A549 (cell line): ENCODE data around the gene WFDC9. TPM values are rescaled to one million over a fixed set of nuclear protein-coding genes. Genes with fewer than 3 reads are reported as not detected.

Experiments
- polyA plus RNA-seq, 4 experiments: library from polyadenylated mRNA; depleted of rRNA in 3 of 4; stranded (reverse); fragments of >200 nt; fragmentation: RNase III in 1 of 4; extraction: RNeasy Plus Mini Kit Qiagen cat#74134 plus additional on column Dnase treatment in 1 of 4; gene quantifications; 2 replicates in 3 of 4; 3 replicates in 1 of 4; pipeline ENCODE4 v1.2.3, GENCODE V29; 2011 to 2017
- small RNA-seq, 6 experiments: library from RNA; depleted of rRNA; stranded (forward); fragments of <200 nt; gene quantifications; one replicate each; pipeline ENCODE3, GENCODE V24; 2012

Gene WFDC9
- polyA plus RNA-seq, 2 of the 4 experiments (the other 2 are of a cell fraction), result not detected

Small RNA genes within 50 kb of the gene (small RNA-seq; reads per million reads assigned to genes)
- gene RNA5SP485, result 0 to 0.35 (median 0) reads per million in 6 experiments

Other genes with a start within 250 kb of the WFDC9 start
- gene DBNDD2, start 223.0 kb downstream of the WFDC9 start, polyA plus RNA-seq (2011; rRNA removed), result 20.9 and 31.1 TPM in 2 replicates
- 6.2 to 6.5 TPM (median 6.3 TPM) in 3 replicates for gene DBNDD2, start 223.0 kb downstream of the WFDC9 start, polyA plus RNA-seq (2017; fragmentation: RNase III; extraction: RNeasy Plus Mini Kit Qiagen cat#74134 plus additional on column Dnase treatment)
- 60.3 and 79.6 TPM in 2 replicates for gene PIGT, start 215.1 kb downstream of the WFDC9 start, polyA plus RNA-seq (2011; rRNA removed)
- gene PIGT, start 215.1 kb downstream of the WFDC9 start, polyA plus RNA-seq (2017; fragmentation: RNase III; extraction: RNeasy Plus Mini Kit Qiagen cat#74134 plus additional on column Dnase treatment), result 62.0 to 71.8 TPM (median 66.2 TPM) in 3 replicates
- not detected in 2 replicates for gene WFDC2, start 161.5 kb downstream of the WFDC9 start, polyA plus RNA-seq (2011; rRNA removed)
- gene WFDC2, start 161.5 kb downstream of the WFDC9 start, polyA plus RNA-seq (2017; fragmentation: RNase III; extraction: RNeasy Plus Mini Kit Qiagen cat#74134 plus additional on column Dnase treatment), result 0.22 TPM in 1 of 3 replicates, not detected in the others
- gene SPINT3, start 115.7 kb downstream of the WFDC9 start, polyA plus RNA-seq (2011; rRNA removed), result not detected in 2 replicates
- gene SPINT3, start 115.7 kb downstream of the WFDC9 start, polyA plus RNA-seq (2017; fragmentation: RNase III; extraction: RNeasy Plus Mini Kit Qiagen cat#74134 plus additional on column Dnase treatment), result not detected in 3 replicates
- not detected in 2 replicates for gene WFDC6, start 91.8 kb downstream of the WFDC9 start, polyA plus RNA-seq (2011; rRNA removed)
- not detected in 3 replicates for gene WFDC6, start 91.8 kb downstream of the WFDC9 start, polyA plus RNA-seq (2017; fragmentation: RNase III; extraction: RNeasy Plus Mini Kit Qiagen cat#74134 plus additional on column Dnase treatment)
- gene EPPIN, start 83.9 kb downstream of the WFDC9 start, polyA plus RNA-seq (2011; rRNA removed), result not detected in 2 replicates
- not detected in 3 replicates for gene EPPIN, start 83.9 kb downstream of the WFDC9 start, polyA plus RNA-seq (2017; fragmentation: RNase III; extraction: RNeasy Plus Mini Kit Qiagen cat#74134 plus additional on column Dnase treatment)
- not detected in 2 replicates for gene WFDC8, start 52.0 kb downstream of the WFDC9 start, polyA plus RNA-seq (2011; rRNA removed)
- not detected in 3 replicates for gene WFDC8, start 52.0 kb downstream of the WFDC9 start, polyA plus RNA-seq (2017; fragmentation: RNase III; extraction: RNeasy Plus Mini Kit Qiagen cat#74134 plus additional on column Dnase treatment)
- gene WFDC10A, start 1.5 kb downstream of the WFDC9 start, polyA plus RNA-seq (2011; rRNA removed), result not detected in 2 replicates
- not detected in 3 replicates for gene WFDC10A, start 1.5 kb downstream of the WFDC9 start, polyA plus RNA-seq (2017; fragmentation: RNase III; extraction: RNeasy Plus Mini Kit Qiagen cat#74134 plus additional on column Dnase treatment)
- gene WFDC11, start 39.0 kb upstream of the WFDC9 start, polyA plus RNA-seq (2011; rRNA removed), result not detected in 2 replicates
- gene WFDC11, start 39.0 kb upstream of the WFDC9 start, polyA plus RNA-seq (2017; fragmentation: RNase III; extraction: RNeasy Plus Mini Kit Qiagen cat#74134 plus additional on column Dnase treatment), result not detected in 3 replicates
- gene WFDC13, start 70.8 kb upstream of the WFDC9 start, polyA plus RNA-seq (2011; rRNA removed), result not detected in 2 replicates
- gene WFDC13, start 70.8 kb upstream of the WFDC9 start, polyA plus RNA-seq (2017; fragmentation: RNase III; extraction: RNeasy Plus Mini Kit Qiagen cat#74134 plus additional on column Dnase treatment), result not detected in 3 replicates
- not detected in 2 replicates for gene WFDC10B, start 73.7 kb upstream of the WFDC9 start, polyA plus RNA-seq (2011; rRNA removed)
- not detected in 3 replicates for gene WFDC10B, start 73.7 kb upstream of the WFDC9 start, polyA plus RNA-seq (2017; fragmentation: RNase III; extraction: RNeasy Plus Mini Kit Qiagen cat#74134 plus additional on column Dnase treatment)
- not detected in 2 replicates for gene SPINT4, start 91.1 kb upstream of the WFDC9 start, polyA plus RNA-seq (2011; rRNA removed)
- gene SPINT4, start 91.1 kb upstream of the WFDC9 start, polyA plus RNA-seq (2017; fragmentation: RNase III; extraction: RNeasy Plus Mini Kit Qiagen cat#74134 plus additional on column Dnase treatment), result not detected in 3 replicates
- 0.34 TPM in 1 of 2 replicates, not detected in the other for gene WFDC3, start 160.6 kb upstream of the WFDC9 start, polyA plus RNA-seq (2011; rRNA removed)
- gene WFDC3, start 160.6 kb upstream of the WFDC9 start, polyA plus RNA-seq (2017; fragmentation: RNase III; extraction: RNeasy Plus Mini Kit Qiagen cat#74134 plus additional on column Dnase treatment), result not detected in 3 replicates
- 34.1 and 38.3 TPM in 2 replicates for gene DNTTIP1, start 160.7 kb upstream of the WFDC9 start, polyA plus RNA-seq (2011; rRNA removed)
- gene DNTTIP1, start 160.7 kb upstream of the WFDC9 start, polyA plus RNA-seq (2017; fragmentation: RNase III; extraction: RNeasy Plus Mini Kit Qiagen cat#74134 plus additional on column Dnase treatment), result 24.9 to 26.0 TPM (median 25.3 TPM) in 3 replicates
- 123 and 137 TPM in 2 replicates for gene UBE2C, start 181.4 kb upstream of the WFDC9 start, polyA plus RNA-seq (2011; rRNA removed)
- 188 to 212 TPM (median 189 TPM) in 3 replicates for gene UBE2C, start 181.4 kb upstream of the WFDC9 start, polyA plus RNA-seq (2017; fragmentation: RNase III; extraction: RNeasy Plus Mini Kit Qiagen cat#74134 plus additional on column Dnase treatment)
- gene TNNC2, start 196.0 kb upstream of the WFDC9 start, polyA plus RNA-seq (2011; rRNA removed), result 0.23 TPM in 1 of 2 replicates, not detected in the other
- gene TNNC2, start 196.0 kb upstream of the WFDC9 start, polyA plus RNA-seq (2017; fragmentation: RNase III; extraction: RNeasy Plus Mini Kit Qiagen cat#74134 plus additional on column Dnase treatment), result 0.17 to 0.22 TPM in 2 of 3 replicates, not detected in the other
- 4.0 and 4.1 TPM in 2 replicates for gene SNX21, start 202.5 kb upstream of the WFDC9 start, polyA plus RNA-seq (2011; rRNA removed)
- 4.9 to 7.7 TPM (median 7.0 TPM) in 3 replicates for gene SNX21, start 202.5 kb upstream of the WFDC9 start, polyA plus RNA-seq (2017; fragmentation: RNase III; extraction: RNeasy Plus Mini Kit Qiagen cat#74134 plus additional on column Dnase treatment)
- gene ACOT8, start 226.1 kb upstream of the WFDC9 start, polyA plus RNA-seq (2011; rRNA removed), result 18.5 and 19.8 TPM in 2 replicates
- gene ACOT8, start 226.1 kb upstream of the WFDC9 start, polyA plus RNA-seq (2017; fragmentation: RNase III; extraction: RNeasy Plus Mini Kit Qiagen cat#74134 plus additional on column Dnase treatment), result 12.6 to 14.7 TPM (median 14.0 TPM) in 3 replicates
- gene ZSWIM3, start 226.3 kb upstream of the WFDC9 start, polyA plus RNA-seq (2011; rRNA removed), result 1.3 and 1.9 TPM in 2 replicates
- gene ZSWIM3, start 226.3 kb upstream of the WFDC9 start, polyA plus RNA-seq (2017; fragmentation: RNase III; extraction: RNeasy Plus Mini Kit Qiagen cat#74134 plus additional on column Dnase treatment), result 1.0 to 1.1 TPM (median 1.1 TPM) in 3 replicates
- gene ZSWIM1, start 249.9 kb upstream of the WFDC9 start, polyA plus RNA-seq (2011; rRNA removed), result 4.7 and 7.6 TPM in 2 replicates
- gene ZSWIM1, start 249.9 kb upstream of the WFDC9 start, polyA plus RNA-seq (2017; fragmentation: RNase III; extraction: RNeasy Plus Mini Kit Qiagen cat#74134 plus additional on column Dnase treatment), result 5.8 to 6.6 TPM (median 6.1 TPM) in 3 replicates